ENCODE measurements around the gene MED22. TPM values are rescaled to one million over a fixed set of nuclear protein-coding genes. Genes with fewer than 3 reads are reported as not detected.

Gene MED22
- total RNA-seq, 1 donor from 2014 or later: 70.6 TPM

DNA sequence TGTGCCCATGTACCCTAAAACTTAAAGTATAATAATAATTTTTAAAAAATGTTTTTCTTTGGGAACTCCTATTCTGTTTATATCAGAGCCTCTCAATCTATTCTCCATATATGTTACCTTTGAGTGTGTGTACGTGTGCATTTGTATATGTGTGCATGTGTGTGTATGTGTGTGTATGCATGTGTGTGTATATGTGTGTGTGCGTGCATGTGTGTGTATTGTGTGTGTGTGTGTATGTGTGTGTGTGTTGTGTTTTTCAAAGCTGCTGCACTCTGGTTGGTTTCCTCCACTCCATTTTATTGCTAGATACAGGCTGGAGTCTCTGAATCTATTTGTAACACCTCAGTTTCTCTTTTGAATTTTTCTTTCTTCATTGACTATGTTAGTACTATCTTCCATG, 31.9 kb downstream of the MED22 start:
- Mint-ChIP-seq H3K4me1 (no peaks in the 10 kb centered on the region), H3K4me3 (no peak overlapping the region), H3K36me3 (ENCODE audit: low read depth) (no peaks in the 10 kb centered on the region), H3K27me3 (ENCODE audit: low read depth) (peaks cover 3% of the 10 kb centered on the region), H3K27ac (ENCODE audit: unreplicated experiment) (no peak overlapping the region), H3K9me3 (no peaks in the 10 kb centered on the region)
- DNase-seq (ENCODE audit: low read depth, low spot score): no peak
- TF ChIP-seq, protein P1, sequence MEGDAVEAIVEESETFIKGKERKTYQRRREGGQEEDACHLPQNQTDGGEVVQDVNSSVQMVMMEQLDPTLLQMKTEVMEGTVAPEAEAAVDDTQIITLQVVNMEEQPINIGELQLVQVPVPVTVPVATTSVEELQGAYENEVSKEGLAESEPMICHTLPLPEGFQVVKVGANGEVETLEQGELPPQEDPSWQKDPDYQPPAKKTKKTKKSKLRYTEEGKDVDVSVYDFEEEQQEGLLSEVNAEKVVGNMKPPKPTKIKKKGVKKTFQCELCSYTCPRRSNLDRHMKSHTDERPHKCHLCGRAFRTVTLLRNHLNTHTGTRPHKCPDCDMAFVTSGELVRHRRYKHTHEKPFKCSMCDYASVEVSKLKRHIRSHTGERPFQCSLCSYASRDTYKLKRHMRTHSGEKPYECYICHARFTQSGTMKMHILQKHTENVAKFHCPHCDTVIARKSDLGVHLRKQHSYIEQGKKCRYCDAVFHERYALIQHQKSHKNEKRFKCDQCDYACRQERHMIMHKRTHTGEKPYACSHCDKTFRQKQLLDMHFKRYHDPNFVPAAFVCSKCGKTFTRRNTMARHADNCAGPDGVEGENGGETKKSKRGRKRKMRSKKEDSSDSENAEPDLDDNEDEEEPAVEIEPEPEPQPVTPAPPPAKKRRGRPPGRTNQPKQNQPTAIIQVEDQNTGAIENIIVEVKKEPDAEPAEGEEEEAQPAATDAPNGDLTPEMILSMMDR (conservative IDR thresholded peaks at IDR 0.05): no peak

- H3K27me3 Mint-ChIP-seq (ENCODE audit: low read depth): peaks cover 7% of the 10 kb centered on the region
- peaks cover 8% of the 10 kb centered on the region for H3K9me3 Mint-ChIP-seq
- H3K27ac Mint-ChIP-seq (ENCODE audit: unreplicated experiment): peak overlapping the region; percentile 57
- H3K36me3 Mint-ChIP-seq (ENCODE audit: low read depth): no peaks in the 10 kb centered on the region
- no peak overlapping the region for H3K4me3 Mint-ChIP-seq
- DNase-seq (ENCODE audit: low read depth, low spot score): no peak
- no peaks in the 10 kb centered on the region for H3K4me1 Mint-ChIP-seq
- TF ChIP-seq, protein P1 (conservative IDR thresholded peaks at IDR 0.05): no peak
Observed at GRCh38 chr9:133309608-133310007, 38.3 kb downstream of the MED22 start.

DNA sequence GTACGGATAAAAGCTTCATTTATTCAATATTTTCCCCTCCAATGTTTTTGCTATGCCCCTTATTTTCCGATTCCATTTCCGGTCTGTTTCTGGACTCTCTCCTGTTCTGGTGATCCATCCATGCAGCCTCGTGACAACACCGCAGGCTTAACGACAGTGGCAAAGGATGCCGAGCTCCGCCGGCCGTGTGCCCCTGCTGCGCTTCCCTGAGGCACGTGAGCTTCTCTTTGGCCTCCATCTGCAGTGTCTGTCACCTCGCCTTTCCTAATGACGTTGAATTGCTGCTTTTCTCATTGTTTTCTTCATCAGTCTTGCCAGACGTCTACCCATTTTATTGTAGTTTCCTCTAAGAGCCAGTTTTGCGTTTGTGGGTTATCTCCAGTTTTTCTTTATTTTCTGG, 40.6 kb downstream of the MED22 start:
- no peak for DNase-seq (ENCODE audit: low read depth, low spot score)
- Mint-ChIP-seq H3K36me3 (ENCODE audit: low read depth) (no peaks in the 10 kb centered on the region), H3K27me3 (ENCODE audit: low read depth) (peaks cover 7% of the 10 kb centered on the region), H3K4me1 (no peaks in the 10 kb centered on the region), H3K27ac (ENCODE audit: unreplicated experiment) (no peak overlapping the region), H3K4me3 (no peak overlapping the region), H3K9me3 (peaks cover 8% of the 10 kb centered on the region)
- TF ChIP-seq, protein P1 (conservative IDR thresholded peaks at IDR 0.05): no peak

- Mint-ChIP-seq H3K4me1 (no peaks in the 10 kb centered on the region), H3K9me3 (peaks cover 8% of the 10 kb centered on the region), H3K36me3 (ENCODE audit: low read depth) (no peaks in the 10 kb centered on the region), H3K27me3 (ENCODE audit: low read depth) (peaks cover 7% of the 10 kb centered on the region), H3K27ac (ENCODE audit: unreplicated experiment) (peak overlapping the region; percentile 6), H3K4me3 (no peak overlapping the region)
- DNase-seq (ENCODE audit: low read depth, low spot score): no peak
- TF ChIP-seq, protein P1 (conservative IDR thresholded peaks at IDR 0.05): no peak
Observed at GRCh38 chr9:133306242-133307204, 41.4 kb downstream of the MED22 start.

DNA sequence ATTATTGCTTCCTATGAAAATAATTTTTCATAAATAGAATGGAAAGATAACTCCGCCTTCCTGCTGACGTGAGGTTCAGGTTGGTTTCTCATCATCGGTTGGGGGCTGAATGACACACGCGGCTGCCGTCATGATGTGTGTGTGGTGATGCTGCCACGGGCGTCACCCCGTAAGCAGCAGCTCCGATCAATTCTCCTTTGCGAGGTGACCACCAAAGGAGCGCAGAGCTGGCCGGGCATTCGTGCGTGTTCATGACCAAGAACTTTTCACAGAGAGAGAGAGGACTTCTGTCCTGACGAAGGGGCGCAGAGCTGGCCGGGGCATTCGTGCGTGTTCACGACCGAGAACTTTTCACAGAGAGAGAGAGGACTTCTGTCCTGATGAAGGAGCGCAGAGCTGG, 42.2 kb downstream of the MED22 start:
- Mint-ChIP-seq H3K27me3 (ENCODE audit: low read depth) (peaks cover 7% of the 10 kb centered on the region), H3K4me3 (no peak overlapping the region), H3K4me1 (no peaks in the 10 kb centered on the region), H3K27ac (ENCODE audit: unreplicated experiment) (no peak overlapping the region), H3K36me3 (ENCODE audit: low read depth) (no peaks in the 10 kb centered on the region), H3K9me3 (peaks cover 8% of the 10 kb centered on the region)
- TF ChIP-seq, protein P1 (conservative IDR thresholded peaks at IDR 0.05): no peak
- no peak for DNase-seq (ENCODE audit: low read depth, low spot score)

Measured in neural crest cell (in vitro differentiated cells).